HCT116 (cell line): Measurements from ENCODE around the gene LIMS2. TPM values are rescaled to one million over a fixed set of nuclear protein-coding genes. Genes with fewer than 3 reads are reported as not detected.

Experiments used
- ATAC-seq: fragments of 200-7000 bp; cut with Tn5 transposase; 2 replicates; pipeline ENCODE4 v1.9.1; 2020; ENCODE audit warnings: mild to moderate bottlenecking, moderate library complexity
- BruUV-seq: library from RNA; stranded (reverse); fragments of 400-500 nt; replicated peaks from 2 replicates; lab custom pipeline; 2021; lab: Mats Ljungman, UMichigan
- CTCF ChIA-PET: fragments of 300-600 bp; sonication (Branson Sonifier 250); formaldehyde crosslinking; loops from one replicate; lab custom pipeline; 2021; ENCODE audit warnings: antibody characterized with exemption; lab: Charles Lee
- POLR2A ChIA-PET: fragments of 300-600, 350-600 bp; sonication (Branson Sonifier 250); formaldehyde crosslinking; loops from one replicate; lab custom pipeline; 2021; ENCODE audit warnings: antibody characterized with exemption; lab: Charles Lee
- RAD21 ChIA-PET, 2 experiments: fragments of 300-600 bp; sonication (Branson Sonifier 250); formaldehyde crosslinking; loops; one replicate each; lab custom pipeline; 2023; ENCODE audit warnings: low total read pairs in 2 of 2; ENCODE audit not compliant: uncharacterized antibody in 2 of 2, unreplicated experiment in 2 of 2, low non-redundant PET in 1 of 2; lab: Charles Lee
- DNase-seq: peaks from one replicate; pipeline ENCODE4 v3.0.0-alpha.2; 2010; ENCODE audit warnings: low read depth, low spot score
- H2AFZ ChIP-seq: fragments of 200-600 bp; shearing (Covaris generic), sonication (generic); 2 replicates; pipeline ENCODE4 v1.6.1; 2017; ENCODE audit warnings: low read depth, mixed run types, mixed read lengths, antibody characterized with exemption, low read length; ENCODE audit not compliant: poor library complexity, severe bottlenecking
- H3K27ac ChIP-seq: 2 replicates; pipeline ENCODE4 v1.5.1; 2012; ENCODE audit warnings: low read depth, low read length
- H3K27me3 ChIP-seq: fragments of 200-600 bp; sonication (generic); 2 replicates; pipeline ENCODE4 v1.6.1; 2016; ENCODE audit warnings: mixed run types, low read length, mixed read lengths; ENCODE audit not compliant: insufficient read depth
- H3K36me3 ChIP-seq, 2 experiments: fragments of 200-500 bp in 1 of 2; fragments of 200-600 bp in 1 of 2; sonication (Bioruptor generic) in 1 of 2; sonication (generic) in 1 of 2; 2 replicates each; pipeline versions ENCODE4 v1.5.1 to v1.6.1; 2014 to 2016; ENCODE audit warnings: low read length in 2 of 2, inconsistent platforms in 1 of 2, mixed read lengths in 1 of 2, mixed run types in 1 of 2; ENCODE audit not compliant: insufficient read depth in 2 of 2, control insufficient read depth in 1 of 2
- H3K4me1 ChIP-seq, 2 experiments: fragments of 200-600 bp in 1 of 2; sonication (generic) in 1 of 2; 2 replicates each; pipeline versions ENCODE4 v1.5.1 to v1.6.1; 2012 to 2017; ENCODE audit warnings: low read length in 2 of 2, inconsistent platforms in 1 of 2, mild to moderate bottlenecking in 1 of 2, mixed read lengths in 1 of 2, mixed run types in 1 of 2, moderate library complexity in 1 of 2; ENCODE audit not compliant: insufficient read depth in 2 of 2, control insufficient read depth in 1 of 2
- H3K4me2 ChIP-seq: fragments of 200-600 bp; sonication (generic); 2 replicates; pipeline ENCODE4 v1.6.1; 2017; ENCODE audit warnings: mixed run types, low read length, mixed read lengths
- H3K4me3 ChIP-seq, 2 experiments: fragments of 200-600 bp in 1 of 2; sonication (generic) in 1 of 2; replicated peaks in 1 of 2; 2 replicates each; pipeline ENCODE4 v1.5.1; 2011 to 2016; ENCODE audit warnings: low read length in 2 of 2, control low read depth in 1 of 2, low read depth in 1 of 2, mild to moderate bottlenecking in 1 of 2, mixed read lengths in 1 of 2, mixed run types in 1 of 2
- H3K79me2 ChIP-seq: fragments of 200-600 bp; sonication (generic); 2 replicates; pipeline ENCODE4 v1.6.1; 2017; ENCODE audit warnings: mild to moderate bottlenecking, mixed run types, low read length, moderate library complexity, mixed read lengths; ENCODE audit not compliant: insufficient read depth
- H3K9ac ChIP-seq: fragments of 200-600 bp; sonication (generic); 2 replicates; pipeline ENCODE4 v1.6.1; 2016; ENCODE audit warnings: low read length, mixed read lengths
- H3K9me2 ChIP-seq: fragments of 200-600 bp; sonication (generic), shearing (Covaris generic); 2 replicates; pipeline ENCODE4 v1.6.1; 2017; ENCODE audit warnings: mixed run types, mild to moderate bottlenecking, moderate library complexity; ENCODE audit not compliant: insufficient read depth
- H3K9me3 ChIP-seq, 2 experiments: fragments of 200-500 bp in 1 of 2; fragments of 200-600 bp in 1 of 2; sonication (Bioruptor generic) in 1 of 2; sonication (generic) in 1 of 2; 2 replicates each; pipeline ENCODE4 v1.6.1; 2014 to 2017; ENCODE audit warnings: low read length in 2 of 2, mixed read lengths in 2 of 2, inconsistent platforms in 1 of 2, low read depth in 1 of 2, mild to moderate bottlenecking in 1 of 2, mixed run types in 1 of 2, moderate library complexity in 1 of 2; ENCODE audit not compliant: control insufficient read depth in 1 of 2, insufficient read depth in 1 of 2
- H4K20me1 ChIP-seq: fragments of 200-600 bp; sonication (generic), shearing (Covaris generic); 2 replicates; pipeline ENCODE4 v1.6.1; 2017; ENCODE audit warnings: mixed run types, mild to moderate bottlenecking, moderate library complexity; ENCODE audit not compliant: insufficient read depth
- CEBPB ChIP-seq: IDR thresholded peaks from 2 replicates; pipeline ENCODE4 v1.6.1; 2012; ENCODE audit warnings: low read depth
- CTCF ChIP-seq, 3 experiments: fragments of 200-600 bp in 1 of 3; sonication (generic) in 1 of 3; IDR thresholded peaks in 2 of 3; conservative IDR thresholded peaks in 1 of 3; 2 replicates each; pipeline ENCODE4 v1.5.1; 2012 to 2017; ENCODE audit warnings: low read depth in 2 of 3, low read length in 2 of 3, antibody characterized with exemption in 1 of 3, borderline replicate concordance in 1 of 3, control low read depth in 1 of 3, mild to moderate bottlenecking in 1 of 3, mixed read lengths in 1 of 3, mixed run types in 1 of 3, moderate library complexity in 1 of 3; ENCODE audit not compliant: insufficient read depth in 1 of 3
- EGR1 ChIP-seq: IDR thresholded peaks from 2 replicates; pipeline ENCODE4 v1.6.1; 2012; ENCODE audit warnings: low read depth
- ELF1 ChIP-seq: IDR thresholded peaks from 2 replicates; pipeline ENCODE4 v1.6.1; 2012; ENCODE audit warnings: low read depth, borderline replicate concordance
- EZH2 ChIP-seq: fragments of 200-600 bp; sonication (generic); IDR thresholded peaks from 2 replicates; pipeline ENCODE4 v1.6.1; 2017; ENCODE audit warnings: antibody characterized with exemption, mixed run types
- EZH2phosphoT487 ChIP-seq: fragments of 200-600 bp; IDR thresholded peaks from 2 replicates; pipeline ENCODE4 v1.6.1; 2018; ENCODE audit warnings: antibody characterized with exemption, borderline replicate concordance
- JUND ChIP-seq: IDR thresholded peaks from 2 replicates; pipeline ENCODE4 v1.6.1; 2012
- MAX ChIP-seq: IDR thresholded peaks from 2 replicates; pipeline ENCODE4 v1.6.1; 2012
- POLR2AphosphoS5 ChIP-seq: IDR thresholded peaks from 2 replicates; pipeline ENCODE4 v1.6.1; 2011; ENCODE audit warnings: mild to moderate bottlenecking, low read depth, low read length, moderate library complexity
- REST ChIP-seq: IDR thresholded peaks from 2 replicates; pipeline ENCODE4 v1.6.1; 2012; ENCODE audit warnings: low read depth
- TCF7L2 ChIP-seq: IDR thresholded peaks from 2 replicates; pipeline ENCODE4 v1.7.0; 2011; ENCODE audit warnings: borderline replicate concordance, inconsistent platforms; ENCODE audit not compliant: insufficient read depth, insufficient read length; ENCODE audit errors: extremely low read depth
- YY1 ChIP-seq: IDR thresholded peaks from 2 replicates; pipeline ENCODE4 v1.6.1; 2011; ENCODE audit warnings: low read length, low read depth, moderate library complexity, mild to moderate bottlenecking; ENCODE audit not compliant: insufficient replicate concordance; ENCODE audit errors: extremely low read depth
- ZBTB33 ChIP-seq: IDR thresholded peaks from 2 replicates; pipeline ENCODE4 v1.6.1; 2011; ENCODE audit warnings: mild to moderate bottlenecking, low read length, moderate library complexity; ENCODE audit not compliant: insufficient replicate concordance; ENCODE audit errors: extremely low read depth
- ZNF274 ChIP-seq: fragments of 200-500 bp; sonication (Bioruptor generic); IDR thresholded peaks from 2 replicates; pipeline ENCODE4 v1.6.1; 2014; ENCODE audit warnings: mild to moderate bottlenecking, low read depth, low read length, inconsistent platforms
- intact Hi-C: fragments of 100-400 bp; cut with micrococcal nuclease; formaldehyde crosslinking; loops from 2 replicates; pipeline ENCODE4 v1.10.0; 2022
- total RNA-seq: library from RNA; stranded (reverse); gene quantifications from one replicate; pipeline ENCODE4 v1.2.1, GENCODE V29; 2021; ENCODE audit not compliant: unreplicated experiment

Gene LIMS2
- total RNA-seq, 1 experiment from 2014 or later, result 3.7 TPM

- no peak for TF ChIP-seq ZBTB33
- no peak for TF ChIP-seq MAX
- no peak for TF ChIP-seq EGR1
- no peak for TF ChIP-seq ELF1
These were observed 56.1 kb downstream of the LIMS2 start (continued) for GRCh38 chr2:127619203-127619590.

GRCh38 chr2:127618551-127619202 lies 56.7 kb downstream of the LIMS2 start:
- ChIA-PET CTCF (interaction anchor here (0.7 kb wide), 1 partner anchor 31 kb away, joined by 3 read pairs; no protein-coding TSS in a partner anchor), RAD21 (no interaction called here), POLR2A (no interaction called here)
- BruUV-seq, result no TSS peak
- Histone ChIP-seq H4K20me1 (no peaks in the 10 kb centered on the region), H3K27me3 (no peaks in the 10 kb centered on the region), H3K79me2 (no peaks in the 10 kb centered on the region), H3K4me3 (no peak overlapping the region), H3K9me2 (no peaks in the 10 kb centered on the region), H3K9ac (no peak overlapping the region), H3K9me3 (no peaks in the 10 kb centered on the region), H3K27ac (no peak overlapping the region), H3K4me2 (no peak overlapping the region), H2AFZ (no peak overlapping the region), H3K36me3 (no peaks in the 10 kb centered on the region), H3K4me1 (peaks cover 0 to 11% of the 10 kb centered on the region in 2 experiments; a peak in 2 of 4 replicates)
- no peak for ATAC-seq
- intact Hi-C loops, result no loop called here
- DNase-seq, result no peak
- TF ChIP-seq TCF7L2 (no peak), ELF1 (no peak), EZH2 (no peak), ZNF274 (no peak), JUND (no peak), REST (no peak), CTCF (IDR thresholded peaks at IDR 0.05 in 2 of 3, conservative IDR thresholded peaks at IDR 0.05 in 1 of 3; ENCODE audit: borderline replicate concordance in 1 of 3, insufficient read depth in 1 of 3, low read depth in 2 of 3, low read length in 2 of 3) (no peak), EGR1 (no peak), EZH2phosphoT487 (no peak), MAX (no peak), CEBPB (no peak), YY1 (no peak), POLR2AphosphoS5 (no peak)
